NCI-H774 (cell line): Measurements from ENCODE around the gene BMP7.
"Not testable (repeated sequence)": the region's sequence is repeated elsewhere in the genome, so short reads cannot be mapped to it uniquely, and the experiment has no call there.

Source experiments
- DNase-seq: peaks from one replicate; lab custom pipeline; 2025; lab: John Stamatoyannopoulos, UW

Gene BMP7

GRCh38 chr20:57287901-57288300, 21.5 kb upstream of the BMP7 start:
- DNase-seq: no peak

- no peak for DNase-seq
These were observed 20.8 kb upstream of the BMP7 start for GRCh38 chr20:57287007-57287880.

GRCh38 chr20:57283860-57284259, 17.4 kb upstream of the BMP7 start:
- no peak for DNase-seq

GRCh38 chr20:57282670-57283361, 16.4 kb upstream of the BMP7 start:
- no peak for DNase-seq

GRCh38 chr20:57281900-57282299, 15.5 kb upstream of the BMP7 start:
- no peak for DNase-seq

- peak; percentile 42 for DNase-seq
These were observed 13.8 kb upstream of the BMP7 start for GRCh38 chr20:57280221-57280620.

- not testable (repeated sequence) for DNase-seq
These were observed 13.1 kb upstream of the BMP7 start for GRCh38 chr20:57279548-57279947.

- no peak for DNase-seq
These were observed 12.0 kb upstream of the BMP7 start for GRCh38 chr20:57278457-57278856.

- no peak for DNase-seq
These were observed 11.1 kb upstream of the BMP7 start for GRCh38 chr20:57277398-57278105.

- DNase-seq: no peak
These were observed 9.8 kb upstream of the BMP7 start for GRCh38 chr20:57276221-57276620.

- DNase-seq: no peak
These were observed 9.4 kb upstream of the BMP7 start for GRCh38 chr20:57275813-57276212.

- DNase-seq: no peak
These were observed 8.9 kb upstream of the BMP7 start for GRCh38 chr20:57275334-57275733.

- DNase-seq: no peak
These were observed 8.4 kb upstream of the BMP7 start for GRCh38 chr20:57274846-57275245.

GRCh38 chr20:57274299-57274698, 7.9 kb upstream of the BMP7 start:
- DNase-seq: no peak

- DNase-seq: no peak
These were observed 6.6 kb upstream of the BMP7 start for GRCh38 chr20:57272883-57273535.

GRCh38 chr20:57270204-57270984, 4.0 kb upstream of the BMP7 start:
- no peak for DNase-seq

- no peak for DNase-seq
These were observed 2.9 kb upstream of the BMP7 start for GRCh38 chr20:57269148-57269984.

GRCh38 chr20:57268399-57269076, 2.1 kb upstream of the BMP7 start:
- DNase-seq: no peak

GRCh38 chr20:57267158-57267821, 849 bp upstream of the BMP7 start:
- no peak for DNase-seq

- no peak for DNase-seq
These were observed 497 bp downstream of the BMP7 start for GRCh38 chr20:57265997-57266290.
